NCI-H82 (cell line): Measurements from ENCODE around the gene NIT1.

Experiments
- DNase-seq: peaks from one replicate; lab custom pipeline; 2025; lab: John Stamatoyannopoulos, UW

Gene NIT1

GRCh38 chr1:161117759-161118581, at the start of gene NIT1, which contains the start of gene PFDN2:
Gene NIT1, plus strand, starts transcription at chr1:161118105. Its CDS starts 72 bp downstream, at chr1:161118177.
Gene PFDN2, minus strand, starts transcription at chr1:161118037. Its CDS starts 11 bp downstream, at chr1:161118026.
- peak; percentile 92 for DNase-seq

- peak; percentile 62 for DNase-seq
Measured at GRCh38 chr1:161068306-161069234, 49.3 kb upstream of the NIT1 start.

GRCh38 chr1:161069241-161069640, 48.7 kb upstream of the NIT1 start:
- DNase-seq, result no peak

- DNase-seq, result no peak
Measured at GRCh38 chr1:161069731-161070270, 48.1 kb upstream of the NIT1 start, which contains the start of gene ARHGAP30. Gene ARHGAP30, minus strand, starts transcription at chr1:161069891. Its CDS starts 267 bp downstream, at chr1:161069624.

GRCh38 chr1:161070761-161071160, 47.1 kb upstream of the NIT1 start:
- no peak for DNase-seq

GRCh38 chr1:161071886-161072371, 46.0 kb upstream of the NIT1 start:
- peak; percentile 69 for DNase-seq

- no peak for DNase-seq
Measured at GRCh38 chr1:161072751-161073449, 45.0 kb upstream of the NIT1 start.

- DNase-seq, result no peak
Measured at GRCh38 chr1:161073474-161074121, 44.3 kb upstream of the NIT1 start.

- no peak for DNase-seq
Measured at GRCh38 chr1:161074676-161075368, 43.1 kb upstream of the NIT1 start.

GRCh38 chr1:161076410-161076809, 41.5 kb upstream of the NIT1 start:
- no peak for DNase-seq

GRCh38 chr1:161077426-161077825, 40.5 kb upstream of the NIT1 start:
- DNase-seq, result no peak

GRCh38 chr1:161079436-161080110, 38.3 kb upstream of the NIT1 start:
- no peak for DNase-seq

- peak; percentile 48 for DNase-seq
Measured at GRCh38 chr1:161080441-161081405, 37.2 kb upstream of the NIT1 start.

GRCh38 chr1:161081519-161081918, 36.4 kb upstream of the NIT1 start:
- DNase-seq, result no peak

- DNase-seq, result no peak
Measured at GRCh38 chr1:161082483-161082882, 35.4 kb upstream of the NIT1 start.

GRCh38 chr1:161082996-161083747, 34.7 kb upstream of the NIT1 start:
- DNase-seq, result no peak

- no peak for DNase-seq
Measured at GRCh38 chr1:161083748-161084596, 33.9 kb upstream of the NIT1 start.
